ENCODE data around the gene SNX33. TPM values are rescaled to one million over a fixed set of nuclear protein-coding genes. Genes with fewer than 3 reads are reported as not detected.
"Not testable (repeated sequence)": the region's sequence is repeated elsewhere in the genome, so short reads cannot be mapped to it uniquely, and the experiment has no call there.

SNX33 gene
- total RNA-seq, 2 experiments from 2014 or later: 0.09 to 0.38 TPM

- Histone ChIP-seq H3K27ac (ENCODE audit: low read depth, low read length, poor library complexity, severe bottlenecking) (peak within 1 kb of the TSS; percentile 93), H3K9me2 (ENCODE audit: insufficient read depth, low read length) (no peaks in the 10 kb centered on the region), H3K9me3 (ENCODE audit: low read length) (no peaks in the 10 kb centered on the region), H3K4me1 (ENCODE audit: insufficient read depth, low read length, poor library complexity, severe bottlenecking) (peaks cover 21% of the 10 kb centered on the region), H3K4me2 (ENCODE audit: low read length) (peak within 1 kb of the TSS; percentile 90), H3K36me3 (ENCODE audit: insufficient read depth, low read length) (peaks cover 15% of the 10 kb centered on the region; the same call in 1 of the 2 replicates), H3K79me2 (ENCODE audit: insufficient read depth, low read depth, low read length) (peaks cover 17% of the 10 kb centered on the region; the same call in 1 of the 2 replicates), H4K20me1 (ENCODE audit: insufficient read depth, low read length) (no peaks in the 10 kb centered on the region), H2AFZ (ENCODE audit: low read length) (peak within 1 kb of the TSS; percentile 56; the same call in 1 of the 2 replicates), H3K4me3 (ENCODE audit: low read depth, low read length, poor library complexity, severe bottlenecking) (peak within 1 kb of the TSS; percentile 99)
- DNase-seq (ENCODE audit: low spot score): peak; percentile 98
- intact Hi-C loops (cut with micrococcal nuclease; ENCODE audit: unreplicated experiment): loop anchor here (1.0 to 5.0 kb wide), 5 partner anchors 15 to 603 kb away; partner anchors contain the start of genes IMP3, MAN2C1, PPCDC and PTPN9
- TF ChIP-seq CTCF (conservative IDR thresholded peaks at IDR 0.05; ENCODE audit: low read length): no peak
- no peak for TF ChIP-seq EZH2phosphoT487 (IDR thresholded peaks at IDR 0.05; ENCODE audit: borderline replicate concordance, low read depth, low read length)
- POLR2A ChIA-PET: interaction anchor here (0.5 to 2.8 kb wide), 7 partner anchors 12 to 222 kb away, joined by 3 to 15 read pairs (median 6); partner anchors contain the start of genes IMP3, PTPN9 and SIN3A
- TSS peak; percentile 94 for BruUV-seq (replicated peaks)
- CTCF ChIA-PET (ENCODE audit: unreplicated experiment): no interaction called here
Observed at GRCh38 chr15:75625542-75626347, 22.0 kb upstream of the SNX33 start, which contains the start of gene SNUPN. Gene SNUPN (minus strand): TSS chr15:75625725. CDS start chr15:75621051, 4,674 bp downstream.

DNA sequence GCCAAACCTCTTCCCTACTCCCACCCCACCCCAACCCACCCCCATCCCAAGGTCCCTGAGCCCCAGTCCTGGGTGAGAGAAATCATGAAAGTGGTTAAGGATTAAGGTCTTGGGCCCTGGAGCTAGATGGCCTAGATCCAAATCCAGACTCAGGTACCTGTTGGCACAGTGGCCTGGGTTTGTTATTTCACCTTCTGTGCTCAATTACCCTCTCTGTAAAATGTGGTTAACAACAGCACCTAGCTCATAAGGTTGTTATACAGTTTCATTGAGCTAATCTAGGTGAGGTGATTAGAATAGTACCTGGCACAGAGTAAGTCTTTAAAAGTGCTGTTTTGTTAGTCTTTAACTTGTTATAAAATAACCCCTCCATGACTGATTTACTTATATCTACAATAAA lies 15.8 kb upstream of the SNX33 start:
- no peak for DNase-seq (ENCODE audit: low spot score)
- peaks cover 2% of the 10 kb centered on the region; the same call in 1 of the 2 replicates for H3K36me3 ChIP-seq (ENCODE audit: insufficient read depth, low read length)
- no peak overlapping the region for H3K27ac ChIP-seq (ENCODE audit: low read depth, low read length, poor library complexity, severe bottlenecking)
- H3K79me2 ChIP-seq (ENCODE audit: insufficient read depth, low read depth, low read length): peaks cover 14% of the 10 kb centered on the region; the same call in 1 of the 2 replicates
- ChIA-PET CTCF (ENCODE audit: unreplicated experiment) (no interaction called here), POLR2A (interaction anchor here (0.6 kb wide), 1 partner anchor 271 kb away, joined by 5 read pairs; no protein-coding TSS in a partner anchor)
- no peak overlapping the region for H2AFZ ChIP-seq (ENCODE audit: low read length)
- no peaks in the 10 kb centered on the region for H3K9me2 ChIP-seq (ENCODE audit: insufficient read depth, low read length)
- H3K9me3 ChIP-seq (ENCODE audit: low read length): no peaks in the 10 kb centered on the region
- TF ChIP-seq EZH2phosphoT487 (IDR thresholded peaks at IDR 0.05; ENCODE audit: borderline replicate concordance, low read depth, low read length): no peak
- no peak for TF ChIP-seq CTCF (conservative IDR thresholded peaks at IDR 0.05; ENCODE audit: low read length)
- peaks cover 21% of the 10 kb centered on the region for H3K4me1 ChIP-seq (ENCODE audit: insufficient read depth, low read length, poor library complexity, severe bottlenecking)
- no peak overlapping the region for H3K4me3 ChIP-seq (ENCODE audit: low read depth, low read length, poor library complexity, severe bottlenecking)
- BruUV-seq (replicated peaks): no TSS peak
- H4K20me1 ChIP-seq (ENCODE audit: insufficient read depth, low read length): no peaks in the 10 kb centered on the region
- no peak overlapping the region for H3K4me2 ChIP-seq (ENCODE audit: low read length)
- intact Hi-C loops (cut with micrococcal nuclease; ENCODE audit: unreplicated experiment): no loop called here

DNA sequence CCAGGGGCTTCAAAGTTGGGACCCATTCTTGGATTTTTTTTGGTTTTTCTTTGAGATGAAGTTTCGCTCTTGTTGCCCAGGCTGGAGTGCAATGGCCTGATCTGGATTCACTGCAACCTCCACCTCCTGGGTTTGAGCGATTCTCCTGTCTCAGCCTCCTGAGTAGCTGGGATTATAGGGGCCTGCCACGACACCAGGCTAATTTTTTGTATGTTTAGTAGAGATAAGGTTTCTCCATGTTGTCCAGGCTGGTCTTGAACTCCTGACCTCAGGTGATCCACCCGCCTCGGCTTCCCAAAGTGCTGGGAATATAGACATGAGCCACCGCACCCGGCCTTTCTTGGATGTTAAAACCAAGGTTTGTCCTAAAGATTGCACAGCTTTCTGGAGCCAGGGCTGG lies 13.8 kb upstream of the SNX33 start:
- peaks cover 34% of the 10 kb centered on the region for H3K79me2 ChIP-seq (ENCODE audit: insufficient read depth, low read depth, low read length)
- H3K27ac ChIP-seq (ENCODE audit: low read depth, low read length, poor library complexity, severe bottlenecking); BruUV-seq (replicated peaks); H3K4me2 ChIP-seq (ENCODE audit: low read length); DNase-seq (ENCODE audit: low spot score); POLR2A ChIA-PET; H3K9me2 ChIP-seq (ENCODE audit: insufficient read depth, low read length); H2AFZ ChIP-seq (ENCODE audit: low read length); CTCF ChIA-PET (ENCODE audit: unreplicated experiment); H3K4me3 ChIP-seq (ENCODE audit: low read depth, low read length, poor library complexity, severe bottlenecking); H3K9me3 ChIP-seq (ENCODE audit: low read length); intact Hi-C loops (cut with micrococcal nuclease; ENCODE audit: unreplicated experiment): not testable (repeated sequence)
- H3K36me3 ChIP-seq (ENCODE audit: insufficient read depth, low read length): peaks cover 21% of the 10 kb centered on the region
- peaks cover 19% of the 10 kb centered on the region for H4K20me1 ChIP-seq (ENCODE audit: insufficient read depth, low read length)
- peaks cover 23% of the 10 kb centered on the region for H3K4me1 ChIP-seq (ENCODE audit: insufficient read depth, low read length, poor library complexity, severe bottlenecking)

All from OCI-LY7 (cell line).